Transverse colon (tissue), 4 donors: ENCODE measurements around the gene RHEB.

Source experiments
- POLR2A ChIP-seq: fragments of 450-650 bp; IDR thresholded peaks from one replicate; pipeline ENCODE4 v1.6.1; 2016; ENCODE audit warnings: antibody characterized with exemption, mild to moderate bottlenecking, moderate library complexity
- POLR2AphosphoS5 ChIP-seq, 3 donors: sonication (generic); formaldehyde crosslinking; IDR thresholded peaks; one replicate each; pipeline ENCODE4 v1.6.1; 2016; ENCODE audit warnings: antibody characterized with exemption in 3 of 3
- TF ChIP-seq, protein P1 (sequence below), 5 experiments: fragments of 200-600 bp in 3 of 5; fragments of 450-650 bp in 2 of 5; sonication (generic) in 3 of 5; IDR thresholded peaks; 1 replicate in 2 of 5; 2 replicates in 3 of 5; pipeline ENCODE4 v1.5.1; 2016 to 2017; ENCODE audit warnings: antibody characterized with exemption in 5 of 5, inconsistent platforms in 3 of 5, mild to moderate bottlenecking in 2 of 5, moderate library complexity in 1 of 5

- TF ChIP-seq, protein P1, sequence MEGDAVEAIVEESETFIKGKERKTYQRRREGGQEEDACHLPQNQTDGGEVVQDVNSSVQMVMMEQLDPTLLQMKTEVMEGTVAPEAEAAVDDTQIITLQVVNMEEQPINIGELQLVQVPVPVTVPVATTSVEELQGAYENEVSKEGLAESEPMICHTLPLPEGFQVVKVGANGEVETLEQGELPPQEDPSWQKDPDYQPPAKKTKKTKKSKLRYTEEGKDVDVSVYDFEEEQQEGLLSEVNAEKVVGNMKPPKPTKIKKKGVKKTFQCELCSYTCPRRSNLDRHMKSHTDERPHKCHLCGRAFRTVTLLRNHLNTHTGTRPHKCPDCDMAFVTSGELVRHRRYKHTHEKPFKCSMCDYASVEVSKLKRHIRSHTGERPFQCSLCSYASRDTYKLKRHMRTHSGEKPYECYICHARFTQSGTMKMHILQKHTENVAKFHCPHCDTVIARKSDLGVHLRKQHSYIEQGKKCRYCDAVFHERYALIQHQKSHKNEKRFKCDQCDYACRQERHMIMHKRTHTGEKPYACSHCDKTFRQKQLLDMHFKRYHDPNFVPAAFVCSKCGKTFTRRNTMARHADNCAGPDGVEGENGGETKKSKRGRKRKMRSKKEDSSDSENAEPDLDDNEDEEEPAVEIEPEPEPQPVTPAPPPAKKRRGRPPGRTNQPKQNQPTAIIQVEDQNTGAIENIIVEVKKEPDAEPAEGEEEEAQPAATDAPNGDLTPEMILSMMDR (IDR thresholded peaks at IDR 0.05) = no peak
- TF ChIP-seq POLR2AphosphoS5 (IDR thresholded peaks at IDR 0.05) (no peak), POLR2A (no peak)
Measured at GRCh38 chr7:151454932-151455530, 64.7 kb downstream of the RHEB start.
